Fibroblast of lung (primary cell): ENCODE data around the gene PYROXD2.

Experiments
- EZH2 ChIP-seq: IDR thresholded peaks from 2 replicates; pipeline ENCODE4 v1.5.1; 2012; ENCODE audit warnings: low read length, control low read depth, mild to moderate bottlenecking; ENCODE audit errors: missing control alignments
- TF ChIP-seq, protein P1 (sequence below), 2 donors: IDR thresholded peaks in 1 of 2; conservative IDR thresholded peaks in 1 of 2; 1 replicate in 1 of 2; 2 replicates in 1 of 2; pipeline ENCODE4 v1.5.1; 2011 to 2012; ENCODE audit warnings: low read length in 2 of 2, control low read depth in 1 of 2, inconsistent platforms in 1 of 2, low read depth in 1 of 2, mild to moderate bottlenecking in 1 of 2

DNA sequence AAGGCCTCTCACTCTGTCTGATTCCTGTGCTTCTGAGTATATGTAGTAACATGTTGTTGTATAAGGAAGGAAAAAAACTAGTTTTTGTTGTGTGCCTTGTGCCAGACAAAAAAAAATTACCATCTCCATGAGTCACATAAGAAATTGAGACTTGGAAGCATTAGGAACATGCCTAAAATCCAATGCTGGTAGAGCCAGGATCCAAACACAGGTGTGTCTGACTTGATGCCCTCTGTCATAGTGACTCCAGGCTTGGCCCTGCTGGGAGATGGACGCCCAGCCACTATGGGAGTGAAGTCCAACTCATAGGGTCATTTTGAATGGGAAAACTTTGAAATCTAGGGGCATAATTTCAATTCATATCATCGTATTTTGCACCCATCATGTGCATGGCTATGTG is 38.0 kb downstream of the PYROXD2 start:
- TF ChIP-seq, protein P1, sequence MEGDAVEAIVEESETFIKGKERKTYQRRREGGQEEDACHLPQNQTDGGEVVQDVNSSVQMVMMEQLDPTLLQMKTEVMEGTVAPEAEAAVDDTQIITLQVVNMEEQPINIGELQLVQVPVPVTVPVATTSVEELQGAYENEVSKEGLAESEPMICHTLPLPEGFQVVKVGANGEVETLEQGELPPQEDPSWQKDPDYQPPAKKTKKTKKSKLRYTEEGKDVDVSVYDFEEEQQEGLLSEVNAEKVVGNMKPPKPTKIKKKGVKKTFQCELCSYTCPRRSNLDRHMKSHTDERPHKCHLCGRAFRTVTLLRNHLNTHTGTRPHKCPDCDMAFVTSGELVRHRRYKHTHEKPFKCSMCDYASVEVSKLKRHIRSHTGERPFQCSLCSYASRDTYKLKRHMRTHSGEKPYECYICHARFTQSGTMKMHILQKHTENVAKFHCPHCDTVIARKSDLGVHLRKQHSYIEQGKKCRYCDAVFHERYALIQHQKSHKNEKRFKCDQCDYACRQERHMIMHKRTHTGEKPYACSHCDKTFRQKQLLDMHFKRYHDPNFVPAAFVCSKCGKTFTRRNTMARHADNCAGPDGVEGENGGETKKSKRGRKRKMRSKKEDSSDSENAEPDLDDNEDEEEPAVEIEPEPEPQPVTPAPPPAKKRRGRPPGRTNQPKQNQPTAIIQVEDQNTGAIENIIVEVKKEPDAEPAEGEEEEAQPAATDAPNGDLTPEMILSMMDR (conservative IDR thresholded peaks at IDR 0.05 in 1 of 2, IDR thresholded peaks at IDR 0.05 in 1 of 2; ENCODE audit: low read depth in 1 of 2, low read length in 2 of 2), result no peak
- TF ChIP-seq EZH2, result no peak
